Stimulated activated CD4-positive, alpha-beta T cell treated with anti-CD3 and anti-CD28 coated beads, Interleukin-12 subunit alpha, Interleukin-12 subunit beta, amount 100 ng/mL, for 4 hours (primary cell): ENCODE data around the gene CA5B.
"Not testable (repeated sequence)": the region's sequence is repeated elsewhere in the genome, so short reads cannot be mapped to it uniquely, and the experiment has no call there.

Source experiments
- DNase-seq: peaks from one replicate; pipeline ENCODE4 v3.0.0-alpha.2; 2020

CA5B gene

GRCh38 chrX:15815779-15816437 lies 77.8 kb downstream of the CA5B start:
- DNase-seq, result no peak

- no peak for DNase-seq
These were observed 78.4 kb downstream of the CA5B start for GRCh38 chrX:15816438-15816809.

- no peak for DNase-seq
These were observed 78.8 kb downstream of the CA5B start for GRCh38 chrX:15816886-15817285.

- DNase-seq, result no peak
These were observed 82.3 kb downstream of the CA5B start for GRCh38 chrX:15820106-15821073.

- DNase-seq, result no peak
These were observed 84.9 kb downstream of the CA5B start for GRCh38 chrX:15822922-15823321.

GRCh38 chrX:15825936-15826335 lies 87.9 kb downstream of the CA5B start:
- no peak for DNase-seq

- DNase-seq, result no peak
These were observed 91.1 kb downstream of the CA5B start for GRCh38 chrX:15829217-15829616.

- not testable (repeated sequence) for DNase-seq
These were observed 93.3 kb downstream of the CA5B start for GRCh38 chrX:15831347-15831746.

GRCh38 chrX:15834053-15834452 lies 96.0 kb downstream of the CA5B start:
- no peak for DNase-seq

- DNase-seq, result no peak
These were observed 96.9 kb downstream of the CA5B start for GRCh38 chrX:15834827-15835595.
